Measurements from ENCODE around the gene THSD4.

DNA sequence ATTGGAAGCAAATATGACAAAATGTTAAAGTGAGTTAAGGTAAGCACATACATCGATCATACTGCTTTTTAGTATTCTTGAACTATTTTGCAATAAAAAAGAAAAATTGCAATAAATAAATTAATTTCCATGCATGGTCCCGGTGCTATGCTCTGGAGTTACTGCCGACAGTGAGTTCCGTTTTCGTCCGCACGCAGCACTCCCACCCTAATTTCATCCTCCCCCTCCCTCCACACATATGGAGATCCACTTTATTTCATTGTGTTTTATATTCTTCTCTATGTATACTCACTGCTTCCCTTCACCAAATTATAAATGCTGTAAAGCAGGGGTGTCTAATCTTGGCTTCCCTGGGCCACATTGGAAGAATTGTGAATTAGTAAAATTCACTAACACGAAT, 247.3 kb downstream of the THSD4 start:
- TF ChIP-seq, protein P1, sequence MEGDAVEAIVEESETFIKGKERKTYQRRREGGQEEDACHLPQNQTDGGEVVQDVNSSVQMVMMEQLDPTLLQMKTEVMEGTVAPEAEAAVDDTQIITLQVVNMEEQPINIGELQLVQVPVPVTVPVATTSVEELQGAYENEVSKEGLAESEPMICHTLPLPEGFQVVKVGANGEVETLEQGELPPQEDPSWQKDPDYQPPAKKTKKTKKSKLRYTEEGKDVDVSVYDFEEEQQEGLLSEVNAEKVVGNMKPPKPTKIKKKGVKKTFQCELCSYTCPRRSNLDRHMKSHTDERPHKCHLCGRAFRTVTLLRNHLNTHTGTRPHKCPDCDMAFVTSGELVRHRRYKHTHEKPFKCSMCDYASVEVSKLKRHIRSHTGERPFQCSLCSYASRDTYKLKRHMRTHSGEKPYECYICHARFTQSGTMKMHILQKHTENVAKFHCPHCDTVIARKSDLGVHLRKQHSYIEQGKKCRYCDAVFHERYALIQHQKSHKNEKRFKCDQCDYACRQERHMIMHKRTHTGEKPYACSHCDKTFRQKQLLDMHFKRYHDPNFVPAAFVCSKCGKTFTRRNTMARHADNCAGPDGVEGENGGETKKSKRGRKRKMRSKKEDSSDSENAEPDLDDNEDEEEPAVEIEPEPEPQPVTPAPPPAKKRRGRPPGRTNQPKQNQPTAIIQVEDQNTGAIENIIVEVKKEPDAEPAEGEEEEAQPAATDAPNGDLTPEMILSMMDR (IDR thresholded peaks at IDR 0.05): no peak
- TF ChIP-seq POLR2AphosphoS5 (IDR thresholded peaks at IDR 0.05) (no peak), POLR2A (IDR thresholded peaks at IDR 0.05) (no peak), EP300 (IDR thresholded peaks at IDR 0.05) (no peak)

All from suprapubic skin (tissue), 4 donors.